ENCODE results near the gene RHOB. TPM values are rescaled to one million over a fixed set of nuclear protein-coding genes. Genes with fewer than 3 reads are reported as not detected.
A peak's percentile ranks its signal among the peaks of the same experiment; 100 is the strongest.
"Not testable (repeated sequence)": the region's sequence is repeated elsewhere in the genome, so short reads cannot be mapped to it uniquely, and the experiment has no call there.

Gene RHOB
- total and polyA plus RNA-seq, 4 experiments from 2014 or later, result 0.68 to 8.9 (median 4.4) TPM

DNA sequence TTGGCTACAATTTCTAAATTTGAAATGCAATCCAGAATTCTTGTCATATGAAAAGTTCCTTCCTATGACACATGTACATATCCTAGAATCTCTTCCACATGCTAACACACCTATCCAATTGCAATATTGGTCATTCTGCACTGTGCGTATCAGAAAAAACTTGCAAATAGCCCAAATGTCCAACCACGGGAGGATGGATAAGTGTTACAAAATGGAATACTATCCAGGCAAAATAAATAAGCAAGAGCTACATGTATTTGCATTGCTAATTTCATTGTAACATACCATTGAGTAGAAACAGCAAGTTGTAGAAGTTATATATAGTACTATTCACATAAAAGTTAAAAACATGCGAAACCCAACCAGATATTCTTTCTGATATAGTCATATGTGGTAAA is 15.6 kb upstream of the RHOB start:
- intact Hi-C loops (cut with micrococcal nuclease), result no loop called here
- no peaks in the 10 kb centered on the region for H3K27me3 ChIP-seq (ENCODE audit: insufficient read depth, low read length)
- H3K36me3 Mint-ChIP-seq, result no peaks in the 10 kb centered on the region
- no peaks in the 10 kb centered on the region for H3K4me1 ChIP-seq (ENCODE audit: insufficient read depth, low read length)
- no peak overlapping the region for H3K4me3 ChIP-seq (ENCODE audit: low read length in 2 of 2)
- H3K27ac ChIP-seq (ENCODE audit: low read depth, low read length), result no peak overlapping the region
- H3K9me3 Mint-ChIP-seq, result no peaks in the 10 kb centered on the region
- no peaks in the 10 kb centered on the region for H3K9me3 ChIP-seq (ENCODE audit: control insufficient read depth in 1 of 2, low read length in 2 of 2)
- no peak overlapping the region for H3K4me3 Mint-ChIP-seq
- no peaks in the 10 kb centered on the region for H3K36me3 ChIP-seq (ENCODE audit: insufficient read depth, low read length)
- CTCF ChIA-PET (ENCODE audit: partially characterized antibody), result interaction anchor here (0.9 to 2.3 kb wide), 4 partner anchors 9 to 211 kb away, joined by 3 to 7 read pairs (median 4); no protein-coding TSS in a partner anchor
- H3K4me1 Mint-ChIP-seq, result peaks cover 0 to 3% (median 0%) of the 10 kb centered on the region in 4 donors
- POLR2A ChIA-PET (ENCODE audit: partially characterized antibody), result no interaction called here
- H3K27ac Mint-ChIP-seq, result no peak overlapping the region
- no peak for DNase-seq
- H3K27me3 Mint-ChIP-seq, result peaks cover 2 to 5% of the 10 kb centered on the region in 2 donors

DNA sequence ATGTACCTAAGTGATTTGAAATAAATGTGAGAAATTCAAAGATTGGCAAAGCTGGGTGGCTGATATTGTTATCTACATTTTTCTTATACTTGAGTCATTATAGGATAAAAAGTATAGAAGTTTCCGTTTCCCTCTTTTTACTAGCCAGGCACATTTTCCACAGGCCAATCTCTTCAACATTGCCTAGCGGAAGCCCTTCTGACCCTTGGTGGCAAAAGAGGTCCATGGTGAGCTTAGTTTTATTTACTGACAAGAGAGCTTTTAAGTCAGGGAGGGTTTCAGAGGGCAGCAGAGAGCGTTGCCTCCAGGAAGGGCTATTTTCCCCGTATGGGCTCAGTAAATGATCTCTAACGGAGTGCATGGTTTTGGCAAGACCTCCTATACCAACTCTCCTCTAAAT is 15.1 kb upstream of the RHOB start:
- no peak overlapping the region for H3K4me3 ChIP-seq (ENCODE audit: low read length in 2 of 2)
- no peak overlapping the region for H3K27ac ChIP-seq (ENCODE audit: low read depth, low read length)
- H3K9me3 ChIP-seq (ENCODE audit: control insufficient read depth in 1 of 2, low read length in 2 of 2), result no peaks in the 10 kb centered on the region
- Mint-ChIP-seq H3K4me1 (peaks cover 0 to 3% (median 0%) of the 10 kb centered on the region in 4 donors), H3K4me3 (no peak overlapping the region), H3K27me3 (peaks cover 6 to 8% of the 10 kb centered on the region in 2 donors), H3K9me3 (no peaks in the 10 kb centered on the region), H3K27ac (no peak overlapping the region), H3K36me3 (no peaks in the 10 kb centered on the region)
- no peaks in the 10 kb centered on the region for H3K27me3 ChIP-seq (ENCODE audit: insufficient read depth, low read length)
- H3K36me3 ChIP-seq (ENCODE audit: insufficient read depth, low read length), result no peaks in the 10 kb centered on the region
- DNase-seq, result no peak
- POLR2A ChIA-PET (ENCODE audit: partially characterized antibody), result no interaction called here
- intact Hi-C loops (cut with micrococcal nuclease), result no loop called here
- CTCF ChIA-PET (ENCODE audit: partially characterized antibody), result interaction anchor here (0.9 to 2.3 kb wide), 5 partner anchors 9 to 211 kb away, joined by 3 to 8 read pairs (median 5); no protein-coding TSS in a partner anchor
- H3K4me1 ChIP-seq (ENCODE audit: insufficient read depth, low read length), result no peaks in the 10 kb centered on the region

DNA sequence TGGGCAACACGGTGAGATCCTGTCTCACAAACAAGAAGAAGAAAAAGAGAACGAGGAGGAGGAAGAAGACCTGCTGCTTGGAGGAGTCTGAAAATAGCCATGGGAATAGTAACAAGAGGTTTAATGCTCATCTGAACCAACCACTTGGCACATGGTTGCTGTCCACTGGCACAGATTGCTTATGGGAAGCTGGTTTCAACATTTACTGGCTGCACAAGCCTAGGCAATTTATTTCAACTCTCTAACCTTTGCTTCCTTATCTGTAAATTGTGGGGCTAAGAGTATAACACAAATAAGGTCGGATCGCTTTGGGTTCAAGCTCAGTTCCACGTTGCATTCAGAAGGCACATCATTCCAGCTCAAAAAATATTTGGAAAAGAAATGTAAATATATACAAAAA is 14.2 kb upstream of the RHOB start:
- Histone ChIP-seq H3K27ac (ENCODE audit: low read depth, low read length) (no peak overlapping the region), H3K36me3 (ENCODE audit: insufficient read depth, low read length) (no peaks in the 10 kb centered on the region), H3K9me3 (ENCODE audit: control insufficient read depth in 1 of 2, low read length in 2 of 2) (no peaks in the 10 kb centered on the region), H3K4me1 (ENCODE audit: insufficient read depth, low read length) (no peaks in the 10 kb centered on the region), H3K27me3 (ENCODE audit: insufficient read depth, low read length) (no peaks in the 10 kb centered on the region), H3K4me3 (ENCODE audit: low read length in 2 of 2) (no peak overlapping the region)
- Mint-ChIP-seq H3K9me3 (no peaks in the 10 kb centered on the region), H3K4me1 (peaks cover 0 to 3% (median 0%) of the 10 kb centered on the region in 4 donors), H3K36me3 (no peaks in the 10 kb centered on the region), H3K4me3 (no peak overlapping the region), H3K27ac (no peak overlapping the region), H3K27me3 (peaks cover 6 to 8% of the 10 kb centered on the region in 2 donors)
- intact Hi-C loops (cut with micrococcal nuclease), result no loop called here
- no peak for DNase-seq
- ChIA-PET CTCF (ENCODE audit: partially characterized antibody) (interaction anchor here (0.8 to 2.3 kb wide), 4 partner anchors 9 to 210 kb away, joined by 3 to 8 read pairs (median 6); no protein-coding TSS in a partner anchor), POLR2A (ENCODE audit: partially characterized antibody) (no interaction called here)

DNA sequence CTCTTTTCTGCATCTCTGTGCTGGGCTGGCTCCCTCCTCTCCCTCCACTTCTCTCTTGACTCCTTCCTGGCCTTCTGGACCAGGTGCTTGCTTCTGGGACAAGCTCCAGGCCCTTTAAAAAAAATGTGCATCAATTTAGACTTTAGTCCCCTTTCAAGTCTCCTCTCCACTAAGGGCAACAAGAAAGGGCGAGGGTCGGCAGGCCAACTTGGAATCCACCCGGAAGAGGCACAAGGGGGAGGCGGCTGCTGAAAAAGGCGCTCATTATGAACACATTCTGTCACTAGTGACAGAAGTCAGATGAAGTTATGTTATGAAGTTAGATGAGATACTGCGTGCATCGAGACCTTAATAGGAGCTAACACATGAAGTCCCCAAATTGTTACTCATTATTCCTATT is 13.6 kb upstream of the RHOB start:
- no peak for DNase-seq
- CTCF ChIA-PET (ENCODE audit: partially characterized antibody), result interaction anchor here (0.8 to 2.3 kb wide), 4 partner anchors 9 to 209 kb away, joined by 3 to 8 read pairs (median 6); no protein-coding TSS in a partner anchor
- H3K27ac ChIP-seq (ENCODE audit: low read depth, low read length), result no peak overlapping the region
- Mint-ChIP-seq H3K4me1 (peaks cover 0 to 3% (median 0%) of the 10 kb centered on the region in 4 donors), H3K36me3 (no peaks in the 10 kb centered on the region), H3K27ac (no peak overlapping the region), H3K27me3 (peaks cover 6 to 8% of the 10 kb centered on the region in 2 donors), H3K9me3 (no peaks in the 10 kb centered on the region), H3K4me3 (no peak overlapping the region)
- no peaks in the 10 kb centered on the region for H3K9me3 ChIP-seq (ENCODE audit: control insufficient read depth in 1 of 2, low read length in 2 of 2)
- POLR2A ChIA-PET (ENCODE audit: partially characterized antibody), result no interaction called here
- no peak overlapping the region for H3K4me3 ChIP-seq (ENCODE audit: low read length in 2 of 2)
- no peaks in the 10 kb centered on the region for H3K36me3 ChIP-seq (ENCODE audit: insufficient read depth, low read length)
- H3K4me1 ChIP-seq (ENCODE audit: insufficient read depth, low read length), result no peaks in the 10 kb centered on the region
- intact Hi-C loops (cut with micrococcal nuclease), result no loop called here
- no peaks in the 10 kb centered on the region for H3K27me3 ChIP-seq (ENCODE audit: insufficient read depth, low read length)

DNA sequence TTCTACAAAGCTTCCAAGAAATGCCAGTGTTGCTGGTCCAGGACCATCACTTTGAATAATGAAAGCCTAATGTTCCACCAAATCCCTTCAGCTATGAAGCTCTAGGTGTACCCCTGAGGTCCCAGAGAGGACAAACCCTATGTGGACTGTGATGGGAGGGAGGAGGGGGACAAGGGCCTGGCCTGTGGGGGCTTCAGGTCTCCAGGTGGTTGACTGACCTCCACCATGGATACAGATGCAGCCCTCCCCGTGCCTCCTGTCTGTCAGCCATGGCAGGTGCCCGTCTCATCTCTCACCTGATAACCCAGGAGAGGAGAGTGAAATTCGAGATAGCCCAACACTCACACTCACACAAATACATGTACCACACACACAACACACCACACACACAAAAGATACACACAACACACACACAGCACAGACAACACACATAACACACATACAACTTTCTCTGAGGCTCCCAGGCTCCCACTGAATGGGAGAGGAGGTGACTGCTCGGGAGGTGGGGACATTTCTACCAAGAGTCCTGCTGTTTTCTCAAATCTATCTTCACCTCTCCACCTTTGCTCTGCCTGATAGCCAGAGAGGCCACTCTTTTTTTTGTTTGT is 12.8 kb upstream of the RHOB start:
- no peaks in the 10 kb centered on the region for H3K4me1 ChIP-seq (ENCODE audit: insufficient read depth, low read length)
- no peaks in the 10 kb centered on the region for H3K27me3 ChIP-seq (ENCODE audit: insufficient read depth, low read length)
- POLR2A ChIA-PET (ENCODE audit: partially characterized antibody), result no interaction called here
- Mint-ChIP-seq H3K27ac (no peak overlapping the region), H3K9me3 (no peaks in the 10 kb centered on the region), H3K36me3 (no peaks in the 10 kb centered on the region), H3K4me1 (peaks cover 0 to 3% (median 0%) of the 10 kb centered on the region in 4 donors), H3K4me3 (no peak overlapping the region), H3K27me3 (peaks cover 7 to 10% of the 10 kb centered on the region in 2 donors)
- intact Hi-C loops (cut with micrococcal nuclease), result no loop called here
- DNase-seq, result no peak
- H3K36me3 ChIP-seq (ENCODE audit: insufficient read depth, low read length), result no peaks in the 10 kb centered on the region
- H3K9me3 ChIP-seq (ENCODE audit: control insufficient read depth in 1 of 2, low read length in 2 of 2), result no peaks in the 10 kb centered on the region
- no peak overlapping the region for H3K4me3 ChIP-seq (ENCODE audit: low read length in 2 of 2)
- CTCF ChIA-PET (ENCODE audit: partially characterized antibody), result interaction anchor here (2.0 kb wide), 1 partner anchor 23 kb away, joined by 8 read pairs; no protein-coding TSS in a partner anchor
- H3K27ac ChIP-seq (ENCODE audit: low read depth, low read length), result no peak overlapping the region

DNA sequence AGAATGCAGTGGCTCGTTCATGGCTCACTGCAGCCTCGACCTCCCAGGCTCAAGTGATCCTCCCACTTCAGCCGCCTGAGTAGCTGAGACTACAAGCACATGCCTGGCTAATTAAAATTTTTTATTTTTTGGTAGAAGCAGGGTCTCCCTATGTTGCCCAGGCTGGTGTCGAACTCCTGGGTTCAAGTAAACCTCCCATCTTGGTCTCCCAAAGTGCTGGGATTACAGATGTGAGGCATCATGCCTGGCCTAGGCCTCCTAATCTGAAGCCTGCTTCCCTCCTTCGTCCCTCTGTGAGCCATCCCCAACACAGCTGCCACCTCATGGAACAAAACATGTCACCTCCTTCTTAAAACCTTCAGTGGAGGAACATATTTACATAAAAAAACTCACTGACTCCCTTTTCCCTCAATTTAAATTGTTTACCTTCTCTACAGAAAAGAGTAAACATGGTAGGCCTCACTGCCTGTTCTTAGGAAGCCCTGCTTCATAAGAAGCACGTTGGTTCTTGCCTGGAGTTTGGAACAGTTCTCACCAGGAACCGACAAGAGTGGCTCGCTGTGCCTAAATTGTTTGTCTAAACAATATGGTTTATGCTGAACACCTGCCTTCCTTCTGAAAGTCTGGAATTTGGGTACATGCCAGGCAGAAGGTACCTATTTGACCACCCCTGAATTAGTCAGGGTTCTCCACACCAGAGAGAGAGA is 12.1 kb upstream of the RHOB start:
- H3K4me1 ChIP-seq (ENCODE audit: insufficient read depth, low read length), result no peaks in the 10 kb centered on the region
- DNase-seq, result no peak
- ChIA-PET CTCF (ENCODE audit: partially characterized antibody) (no interaction called here), POLR2A (ENCODE audit: partially characterized antibody) (no interaction called here)
- H3K27me3 ChIP-seq (ENCODE audit: insufficient read depth, low read length), result no peaks in the 10 kb centered on the region
- Mint-ChIP-seq H3K4me1 (no peaks in the 10 kb centered on the region), H3K9me3 (no peaks in the 10 kb centered on the region), H3K27me3 (peaks cover 9 to 13% of the 10 kb centered on the region in 2 donors), H3K36me3 (no peaks in the 10 kb centered on the region), H3K27ac (peak overlapping the region in 1 of 7 donors; percentile 62), H3K4me3 (no peak overlapping the region)
- no peaks in the 10 kb centered on the region for H3K36me3 ChIP-seq (ENCODE audit: insufficient read depth, low read length)
- no peak overlapping the region for H3K4me3 ChIP-seq (ENCODE audit: low read length in 2 of 2)
- H3K9me3 ChIP-seq (ENCODE audit: control insufficient read depth in 1 of 2, low read length in 2 of 2), result no peaks in the 10 kb centered on the region
- no peak overlapping the region for H3K27ac ChIP-seq (ENCODE audit: low read depth, low read length)
- intact Hi-C loops (cut with micrococcal nuclease), result no loop called here

DNA sequence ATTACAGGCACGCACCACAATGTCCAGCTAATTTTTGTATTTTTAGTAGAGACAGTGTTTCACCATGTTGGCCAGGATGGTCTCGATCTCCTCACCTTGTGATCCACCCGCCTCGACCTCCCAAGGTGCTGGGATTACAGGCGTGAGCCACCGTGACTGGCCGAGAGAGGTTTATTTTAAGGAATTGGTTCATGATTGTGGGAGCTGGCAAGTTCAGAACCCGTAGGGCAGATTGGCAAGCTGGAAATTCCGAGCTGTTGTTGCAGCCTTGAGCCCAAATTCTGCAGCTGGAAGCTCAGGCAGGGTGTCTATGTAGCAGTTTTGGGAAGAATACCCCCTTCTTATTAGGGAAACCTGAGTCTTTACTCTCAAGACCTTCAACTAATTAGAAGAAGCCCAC is 11.4 kb upstream of the RHOB start:
- POLR2A ChIA-PET (ENCODE audit: partially characterized antibody); H3K27me3 ChIP-seq (ENCODE audit: insufficient read depth, low read length); H3K4me3 ChIP-seq (ENCODE audit: low read length in 2 of 2); H3K9me3 Mint-ChIP-seq; intact Hi-C loops (cut with micrococcal nuclease); H3K9me3 ChIP-seq (ENCODE audit: control insufficient read depth in 1 of 2, low read length in 2 of 2); H3K27ac Mint-ChIP-seq; H3K27ac ChIP-seq (ENCODE audit: low read depth, low read length); H3K4me1 ChIP-seq (ENCODE audit: insufficient read depth, low read length); H3K4me3 Mint-ChIP-seq; DNase-seq; H3K4me1 Mint-ChIP-seq; H3K36me3 Mint-ChIP-seq; H3K36me3 ChIP-seq (ENCODE audit: insufficient read depth, low read length): not testable (repeated sequence)
- peaks cover 9 to 11% of the 10 kb centered on the region in 2 donors for H3K27me3 Mint-ChIP-seq
- CTCF ChIA-PET (ENCODE audit: partially characterized antibody), result interaction anchor here (0.8 kb wide), 1 partner anchor 197 kb away, joined by 3 read pairs; no protein-coding TSS in a partner anchor

Measured in CD4-positive, alpha-beta memory T cell (primary cell).